Activated CD8-positive, alpha-beta memory T cell treated with anti-CD3 and anti-CD28 coated beads for 1 hour (primary cell): ENCODE results near the gene RASIP1.
"Not testable (repeated sequence)": the region's sequence is repeated elsewhere in the genome, so short reads cannot be mapped to it uniquely, and the experiment has no call there.

Source experiments
- DNase-seq, 2 donors: peaks; one replicate each; pipeline ENCODE4 v3.0.0-alpha.2; 2020; ENCODE audit warnings: low read depth in 1 of 2; ENCODE audit errors: extremely low read depth in 1 of 2

RASIP1 gene

DNA sequence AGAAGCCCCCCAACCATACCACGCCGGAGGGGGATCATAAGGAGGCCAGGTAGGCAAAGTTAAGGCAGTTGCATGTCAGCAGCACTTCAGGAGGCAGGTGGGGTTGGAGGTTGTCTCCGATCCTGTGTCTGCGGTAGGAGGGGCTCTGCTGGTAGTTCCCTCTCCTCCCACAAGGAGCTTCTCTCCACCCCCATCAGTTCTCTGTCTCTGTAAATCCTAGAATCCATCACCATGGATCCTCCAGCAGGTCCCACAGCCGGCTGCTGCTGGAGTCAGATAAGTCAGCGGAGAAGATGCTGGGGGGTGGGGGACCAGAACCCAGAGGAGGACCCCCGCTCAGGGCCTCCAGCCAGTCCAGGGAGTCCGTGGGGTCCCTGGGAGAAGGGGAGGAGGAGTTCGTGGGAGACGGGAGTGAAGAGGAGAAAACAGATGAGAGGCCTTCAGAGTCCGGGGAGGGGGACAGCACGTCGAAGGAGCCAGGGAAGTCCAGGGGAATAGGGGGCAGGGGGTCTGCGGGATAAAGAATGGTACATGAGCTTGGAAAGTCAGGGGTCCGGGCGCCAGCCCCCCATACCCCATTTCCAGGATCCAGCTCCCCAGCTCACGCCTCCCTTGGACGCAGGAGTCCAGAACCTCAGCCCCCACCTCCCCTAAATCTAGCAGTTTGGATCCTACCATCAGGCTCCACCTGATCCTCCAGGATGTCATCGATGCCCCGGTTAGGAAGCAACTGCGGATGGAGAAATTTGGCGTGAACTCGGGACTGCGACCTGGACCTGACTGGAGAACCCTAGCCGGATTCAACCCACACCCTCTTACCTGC, 27.2 kb downstream of the RASIP1 start:
- DNase-seq: no peak

DNA sequence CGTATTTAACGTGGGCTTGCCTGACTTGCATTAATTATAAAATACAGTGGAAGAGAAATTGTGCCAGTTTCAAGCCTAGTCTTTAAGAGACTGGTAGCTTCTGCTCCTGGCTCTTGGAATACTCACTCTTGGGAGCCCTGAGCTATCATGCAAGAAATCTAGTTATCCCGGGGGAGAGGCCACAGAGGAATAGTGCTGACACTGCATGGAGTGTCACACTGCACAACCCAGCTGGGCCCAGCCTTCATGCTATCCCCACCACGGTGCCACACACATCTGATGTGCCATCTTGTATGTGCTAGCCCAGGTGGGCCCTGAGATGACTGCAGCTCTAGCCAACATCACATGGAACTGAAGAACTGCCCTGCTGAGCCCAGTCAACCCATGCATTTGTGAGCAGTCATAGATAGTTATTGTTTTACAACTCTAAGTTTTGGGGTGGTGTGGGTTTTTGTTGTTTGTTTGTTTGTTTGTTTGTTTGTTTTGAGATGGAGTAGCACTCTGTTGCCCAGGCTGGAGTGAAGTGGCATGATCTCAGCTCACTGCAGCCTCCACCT, 29.2 kb downstream of the RASIP1 start:
- DNase-seq: no peak

DNA sequence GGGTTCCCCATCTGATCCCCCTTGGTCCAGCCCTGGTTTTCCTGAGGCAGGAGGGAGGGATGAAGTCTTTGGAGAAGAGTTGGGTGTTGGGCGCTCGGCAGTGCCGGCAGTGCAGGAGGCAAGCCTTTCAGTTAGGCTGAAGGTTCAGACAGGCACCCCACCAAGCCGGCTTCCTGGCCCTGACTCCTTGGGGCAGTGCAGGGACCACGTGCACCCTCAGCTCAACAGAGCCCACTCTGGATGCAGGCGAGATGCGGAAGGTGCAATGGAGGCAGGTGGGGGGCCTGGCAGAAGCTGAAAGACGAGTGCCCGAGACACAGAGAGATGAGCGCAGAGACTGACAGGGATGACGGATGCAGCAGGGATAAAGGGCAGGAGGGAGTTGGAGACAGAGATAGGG, 31.9 kb downstream of the RASIP1 start:
- DNase-seq: no peak

DNA sequence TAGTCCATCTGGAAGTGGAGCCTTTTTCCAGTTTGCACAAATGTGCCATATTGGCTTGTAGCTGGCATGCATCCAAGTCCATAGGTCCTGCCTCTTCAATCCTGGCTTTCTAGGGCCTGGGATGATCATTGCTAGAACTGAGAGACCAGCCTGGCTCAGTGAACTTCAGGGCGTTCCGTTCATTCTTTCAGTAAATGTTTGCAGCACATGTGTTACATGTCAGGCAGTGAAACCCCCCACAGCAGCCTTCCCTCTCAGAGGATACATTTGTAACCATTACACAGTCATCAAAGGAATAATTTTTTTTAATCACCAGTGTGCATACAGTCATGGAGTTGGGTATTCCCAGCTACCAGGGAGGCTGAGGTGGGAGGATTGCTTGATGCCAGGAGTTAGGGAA, 35.0 kb downstream of the RASIP1 start:
- no peak for DNase-seq

DNA sequence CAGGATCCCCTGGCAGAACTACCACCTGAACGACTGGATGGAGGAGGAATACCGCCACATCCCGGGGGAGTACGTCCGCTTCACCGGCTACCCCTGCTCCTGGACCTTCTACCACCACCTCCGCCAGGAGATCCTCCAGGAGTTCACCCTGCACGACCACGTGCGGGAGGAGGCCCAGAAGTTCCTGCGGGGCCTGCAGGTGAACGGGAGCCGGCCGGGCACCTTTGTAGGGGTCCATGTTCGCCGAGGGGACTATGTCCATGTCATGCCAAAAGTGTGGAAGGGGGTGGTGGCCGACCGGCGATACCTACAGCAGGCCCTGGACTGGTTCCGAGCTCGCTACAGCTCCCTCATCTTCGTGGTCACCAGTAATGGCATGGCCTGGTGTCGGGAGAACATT, 37.1 kb downstream of the RASIP1 start:
- no peak for DNase-seq

DNA sequence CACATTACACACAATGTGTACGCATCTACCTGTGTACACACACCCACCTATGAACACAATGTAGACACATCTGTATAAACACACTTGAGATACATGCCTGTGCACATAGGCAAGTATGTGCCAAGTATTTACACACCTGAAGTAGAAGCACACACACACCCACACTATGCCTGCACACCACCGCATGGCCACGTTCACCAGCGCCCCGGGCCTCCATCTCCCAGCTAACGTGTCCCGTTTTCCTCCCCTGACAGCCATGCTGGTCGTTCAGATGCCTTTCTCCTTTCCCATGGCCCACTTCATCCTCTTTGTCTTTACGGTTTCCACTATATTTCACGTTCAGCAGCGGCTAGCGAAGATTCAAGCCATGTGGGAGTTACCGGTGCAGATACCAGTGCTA, 37.7 kb downstream of the RASIP1 start:
- DNase-seq: no peak

DNA sequence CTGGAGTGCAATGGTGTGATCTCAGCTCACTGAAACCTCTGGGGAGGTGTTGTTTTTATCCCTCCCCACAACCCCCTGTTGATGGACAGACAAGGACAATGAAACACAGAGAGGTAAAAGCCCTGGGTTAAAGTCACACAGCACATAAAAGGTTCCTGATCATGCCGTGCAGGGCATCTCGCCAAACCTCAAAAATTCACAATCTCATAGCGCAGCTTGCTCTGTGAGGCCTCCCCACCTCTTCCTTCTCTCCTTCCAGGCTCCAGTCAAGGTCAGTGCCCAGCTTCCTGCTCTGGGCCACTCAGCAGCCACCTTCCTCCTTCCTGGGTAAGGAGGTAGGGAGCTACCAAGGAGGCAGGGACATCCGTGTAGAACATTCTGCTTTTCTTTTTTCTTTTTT, 42.4 kb downstream of the RASIP1 start:
- no peak for DNase-seq

DNA sequence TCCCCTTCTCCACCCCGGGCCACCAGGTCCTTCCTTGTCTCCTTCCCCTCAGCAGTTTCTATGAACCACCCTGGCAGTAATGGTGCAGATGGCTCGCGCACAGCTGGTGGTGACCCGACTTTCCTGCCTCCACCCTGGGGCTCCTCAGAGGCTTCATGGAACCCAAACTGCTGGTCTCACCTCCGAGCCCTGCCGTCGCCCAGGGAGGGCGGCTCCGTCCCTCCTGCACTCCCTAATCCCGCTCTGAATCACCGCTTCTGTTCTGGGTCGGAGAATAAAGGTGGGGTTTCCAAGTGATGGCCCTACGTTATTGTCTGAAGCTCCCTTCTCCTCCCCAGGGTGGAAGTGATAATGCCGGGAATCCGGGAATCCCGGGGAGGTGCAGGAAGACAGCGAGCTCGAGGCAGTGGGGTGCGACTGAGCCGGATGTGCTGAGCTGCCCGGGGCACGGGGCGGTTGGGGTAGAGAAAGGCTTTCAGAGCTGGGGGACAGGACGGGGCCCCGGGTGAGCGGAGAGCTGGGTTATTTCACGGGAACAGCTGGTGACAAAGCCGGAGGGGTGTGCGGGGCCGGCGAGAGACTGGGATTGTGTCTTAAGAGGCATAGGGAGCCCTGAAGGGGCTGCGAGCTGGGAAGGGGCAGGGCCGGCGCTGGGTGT, 43.9 kb downstream of the RASIP1 start:
- DNase-seq: no peak

DNA sequence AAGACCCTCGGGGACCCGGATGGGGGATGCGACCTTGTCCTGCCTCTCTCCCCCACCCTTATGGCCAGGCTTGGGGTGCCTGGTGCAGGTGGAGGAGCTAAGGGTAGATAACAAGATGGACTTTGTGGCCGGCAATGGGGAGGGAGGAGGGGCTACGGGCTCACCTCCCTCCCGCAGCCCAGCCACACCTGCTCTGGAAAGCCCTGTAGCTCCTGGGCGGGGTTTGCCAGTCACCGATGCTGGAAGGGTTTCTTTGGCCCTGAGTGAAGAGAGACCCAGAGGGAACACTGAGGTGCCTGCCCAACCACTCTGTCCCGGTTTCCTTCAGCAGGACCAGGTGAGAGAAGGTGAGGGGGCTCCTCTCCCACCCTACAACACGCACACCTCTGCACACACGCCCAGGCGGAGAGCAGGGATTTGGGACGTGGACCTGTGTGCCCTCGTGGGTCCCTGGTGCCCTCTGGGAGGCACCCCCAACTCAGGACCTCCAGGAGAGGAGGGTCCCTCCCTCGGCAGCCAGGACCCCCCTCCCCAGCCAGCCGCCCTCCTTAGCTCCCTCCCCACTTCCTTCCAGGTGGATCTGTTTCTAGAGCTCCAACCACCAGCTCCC, 44.6 kb downstream of the RASIP1 start, which contains the start of gene FUT2:
Gene FUT2 (plus strand): TSS at position 229 of the 610 bp plus-strand sequence. CDS start 6,986 bp downstream, outside the sequence.
- no peak for DNase-seq

DNA sequence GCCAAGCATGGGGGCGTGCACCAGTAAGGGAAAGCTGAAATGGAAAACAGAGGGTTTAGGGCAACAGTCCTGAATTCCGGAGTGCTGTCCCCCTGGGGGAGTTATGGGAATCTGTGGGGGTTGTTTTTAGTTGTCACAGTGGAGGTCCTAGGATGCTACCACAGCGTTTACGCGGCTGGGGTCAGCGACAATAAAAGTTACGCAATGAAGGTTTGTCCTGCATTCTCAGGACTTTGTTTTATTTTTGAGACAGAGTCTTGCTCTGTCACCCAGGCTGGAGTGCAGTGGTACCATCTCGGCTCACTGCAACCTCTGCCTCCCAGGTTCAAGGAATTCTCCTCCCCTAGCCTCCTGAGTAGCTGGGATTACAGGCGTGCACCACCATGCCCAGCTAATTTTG, 46.8 kb downstream of the RASIP1 start:
- not testable (repeated sequence) for DNase-seq

DNA sequence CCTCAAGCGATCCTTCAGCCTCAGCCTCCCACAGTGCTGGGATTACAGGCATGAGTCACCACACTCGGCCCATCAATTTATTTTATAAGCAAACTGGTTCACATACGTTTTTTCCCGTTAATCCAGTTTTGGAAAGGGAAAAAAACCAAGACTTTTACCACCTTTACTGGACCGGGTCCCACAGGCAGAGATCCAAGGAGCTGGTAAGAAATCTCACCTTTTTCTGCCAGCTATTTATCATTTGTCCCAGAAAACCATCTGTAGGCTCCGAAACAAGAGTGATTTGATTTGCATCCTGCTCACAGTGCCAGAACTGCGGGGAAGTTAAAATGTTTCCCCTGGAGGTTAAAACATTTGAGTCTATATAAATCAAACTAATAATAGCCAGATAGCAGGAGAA, 51.0 kb downstream of the RASIP1 start:
- DNase-seq: no peak

DNA sequence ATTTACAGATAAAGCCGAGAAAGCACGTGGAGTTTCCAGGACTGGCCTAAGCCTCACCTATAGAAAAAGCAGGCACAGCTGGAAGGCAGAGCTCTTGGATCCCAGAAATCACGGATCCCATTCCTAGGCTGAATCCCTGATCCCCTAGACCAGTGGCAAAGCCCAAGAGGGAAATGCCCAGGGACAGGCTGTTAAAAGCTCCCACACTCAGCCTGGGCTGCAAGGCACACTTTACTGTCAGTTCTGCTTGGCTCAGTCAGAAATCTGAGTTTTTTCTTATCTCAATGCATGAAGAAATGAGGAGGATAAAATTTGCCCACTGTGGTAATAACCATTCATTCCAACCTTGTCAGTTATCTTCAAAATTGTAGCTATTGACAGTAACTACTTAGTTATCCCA, 52.6 kb downstream of the RASIP1 start:
- DNase-seq: no peak

DNA sequence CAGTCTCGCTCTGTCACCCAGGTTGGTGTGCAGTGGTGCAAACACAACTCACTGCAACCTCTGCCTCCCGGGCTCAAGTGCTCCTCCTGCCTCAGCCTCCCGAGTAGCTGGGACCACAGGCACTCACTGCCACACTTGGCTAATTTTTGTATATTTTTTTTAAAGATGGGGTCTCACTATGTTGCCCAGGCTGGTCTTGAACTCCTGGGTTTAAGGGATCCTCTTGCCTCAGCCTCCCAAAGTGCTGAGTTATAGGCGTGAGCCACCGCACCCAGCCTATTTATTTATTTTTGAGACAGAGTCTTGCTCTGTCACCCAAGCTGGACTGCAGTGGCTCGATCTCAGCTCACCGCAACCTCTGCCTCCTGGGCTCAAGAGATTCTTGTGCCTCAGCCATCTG, 53.8 kb downstream of the RASIP1 start:
- DNase-seq: not testable (repeated sequence)

DNA sequence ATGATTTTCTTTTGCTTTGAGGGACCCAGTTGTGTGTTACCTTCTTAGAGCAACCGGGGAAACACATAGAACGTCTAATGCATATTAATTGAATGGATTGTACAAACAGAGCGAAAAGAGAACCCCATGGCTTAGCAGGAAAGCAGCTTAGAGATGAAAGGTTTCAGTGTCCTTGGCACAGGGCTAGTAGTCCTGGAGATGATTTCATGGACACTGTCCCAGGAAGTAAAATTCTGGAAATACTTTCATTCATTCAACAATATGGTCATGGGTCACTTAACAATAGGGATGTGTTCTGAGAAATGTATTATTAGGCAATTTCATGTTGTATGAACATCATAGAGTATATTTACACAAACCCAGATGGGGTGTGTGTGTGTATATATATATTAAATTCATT, 54.3 kb downstream of the RASIP1 start:
- DNase-seq: no peak

DNA sequence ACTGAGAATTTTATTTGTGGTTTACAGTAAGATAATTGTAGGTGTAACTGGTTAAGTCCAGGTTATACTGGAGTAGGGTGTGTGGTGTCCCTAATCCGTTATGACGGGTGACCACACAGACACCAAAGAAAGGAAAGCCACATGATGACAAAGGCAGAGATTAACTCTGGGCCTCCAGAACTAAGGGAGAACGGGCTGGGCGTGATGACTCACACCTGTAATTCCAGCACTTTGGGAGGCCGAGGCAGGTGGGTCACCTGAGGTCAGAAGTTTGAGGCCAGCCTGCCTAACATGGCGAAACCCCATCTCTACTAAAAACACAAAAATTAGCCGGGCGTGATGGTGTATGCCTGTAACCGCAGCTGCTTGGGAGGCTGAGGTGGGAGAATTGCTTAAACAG, 54.8 kb downstream of the RASIP1 start:
- DNase-seq: no peak

DNA sequence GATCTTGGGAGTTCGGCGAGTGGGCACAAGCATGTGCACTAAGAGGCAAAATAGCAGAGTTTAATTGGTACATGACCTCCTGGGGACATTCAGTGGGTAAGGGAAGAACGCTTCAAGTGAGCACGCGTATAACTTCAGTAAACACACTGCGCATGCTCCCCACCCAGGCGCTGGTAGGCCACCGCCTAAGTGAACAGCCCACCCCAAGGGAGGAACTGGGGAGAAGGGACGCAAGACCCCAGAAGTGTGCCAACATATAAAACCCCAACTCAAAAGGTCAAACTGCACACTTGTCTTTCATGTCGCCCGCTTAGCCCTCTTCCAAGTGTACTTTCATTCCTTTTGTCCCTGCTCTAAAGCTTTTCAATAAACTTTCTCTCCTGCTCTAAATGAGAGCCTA, 57.1 kb downstream of the RASIP1 start:
- DNase-seq: no peak

DNA sequence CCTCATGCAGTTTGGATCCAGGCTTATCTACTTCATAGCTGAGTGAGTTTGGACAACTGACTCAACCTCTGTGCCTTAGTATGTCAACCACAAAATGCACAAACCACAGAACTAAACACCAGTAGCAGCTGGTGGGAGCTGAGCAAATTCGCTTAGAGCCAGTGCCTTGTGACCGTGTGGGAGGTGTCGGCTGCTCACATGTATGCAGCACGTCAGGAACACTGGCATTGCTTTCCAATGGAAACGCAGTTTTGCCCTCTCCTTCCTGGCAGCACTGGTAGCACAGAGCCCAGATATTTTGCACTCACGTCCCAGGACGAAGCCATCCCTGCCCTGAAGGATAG, 59.3 kb downstream of the RASIP1 start:
- DNase-seq: no peak

DNA sequence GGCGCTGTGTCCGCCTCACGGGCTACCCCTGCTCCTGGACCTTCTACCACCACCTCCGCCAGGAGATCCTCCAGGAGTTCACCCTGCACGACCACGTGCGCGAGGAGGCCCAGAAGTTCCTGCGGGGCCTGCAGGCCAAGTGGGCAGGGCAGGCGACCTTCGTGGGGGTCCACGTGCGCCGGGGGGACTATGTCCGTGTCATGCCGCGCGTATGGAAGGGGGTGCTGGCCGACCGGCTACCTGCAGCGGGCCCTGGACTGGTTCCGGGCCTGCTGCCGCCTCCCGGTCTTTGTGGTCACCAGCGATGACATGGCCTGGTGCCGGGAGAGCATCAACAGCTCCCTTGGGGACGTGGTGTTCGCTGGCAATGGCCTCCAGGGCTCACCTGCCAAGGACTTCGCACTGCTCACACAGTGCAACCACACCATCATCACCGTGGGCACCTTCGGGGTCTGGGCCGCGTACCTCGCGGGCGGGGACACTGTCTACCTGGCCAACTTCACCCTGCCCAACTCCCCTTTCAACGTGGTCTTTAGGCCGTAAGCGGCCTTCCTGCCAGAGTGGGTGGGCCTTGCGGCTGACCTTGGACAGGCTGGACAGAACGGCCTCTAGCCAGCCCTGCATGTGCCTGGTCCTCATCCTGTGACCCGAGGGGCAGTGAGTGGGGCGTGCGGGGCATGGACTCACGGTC, 59.8 kb downstream of the RASIP1 start:
- DNase-seq: no peak

DNA sequence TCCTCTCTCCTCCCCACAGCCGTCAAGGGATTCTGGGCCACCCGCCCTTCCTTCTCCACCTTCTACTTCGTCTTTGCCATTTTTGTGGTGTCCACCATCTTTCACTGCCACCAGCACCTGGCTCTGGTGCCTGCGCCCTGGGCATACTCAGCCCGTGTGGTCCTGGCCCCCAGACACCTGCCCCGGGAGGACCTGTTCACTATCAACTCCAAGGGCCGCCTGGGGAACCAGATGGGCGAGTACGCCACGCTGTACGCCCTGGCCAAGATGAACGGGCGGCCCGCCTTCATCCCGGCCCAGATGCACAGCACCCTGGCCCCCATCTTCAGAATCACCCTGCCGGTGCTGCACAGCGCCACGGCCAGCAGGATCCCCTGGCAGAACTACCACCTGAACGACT, 60.4 kb downstream of the RASIP1 start:
- not testable (repeated sequence) for DNase-seq

DNA sequence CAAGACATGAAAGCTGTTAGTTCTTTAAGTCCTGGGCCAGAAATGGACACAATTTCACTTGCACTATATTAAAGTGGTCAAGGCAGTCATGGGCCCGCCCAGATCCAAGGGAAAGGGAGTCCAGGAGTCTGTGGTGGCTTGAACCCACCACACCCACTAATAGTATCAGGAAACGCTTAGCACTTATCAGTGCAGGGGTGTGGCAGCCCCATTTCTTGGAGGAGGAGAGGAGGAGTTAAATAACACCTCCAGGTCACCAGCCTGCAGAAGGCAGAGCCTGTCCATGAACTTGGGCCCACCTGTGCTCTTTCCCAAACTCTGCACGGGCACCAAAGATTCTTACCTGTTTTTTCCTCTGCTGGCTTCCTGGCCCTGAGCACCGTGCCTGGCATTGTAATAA, 62.2 kb downstream of the RASIP1 start:
- no peak for DNase-seq

DNA sequence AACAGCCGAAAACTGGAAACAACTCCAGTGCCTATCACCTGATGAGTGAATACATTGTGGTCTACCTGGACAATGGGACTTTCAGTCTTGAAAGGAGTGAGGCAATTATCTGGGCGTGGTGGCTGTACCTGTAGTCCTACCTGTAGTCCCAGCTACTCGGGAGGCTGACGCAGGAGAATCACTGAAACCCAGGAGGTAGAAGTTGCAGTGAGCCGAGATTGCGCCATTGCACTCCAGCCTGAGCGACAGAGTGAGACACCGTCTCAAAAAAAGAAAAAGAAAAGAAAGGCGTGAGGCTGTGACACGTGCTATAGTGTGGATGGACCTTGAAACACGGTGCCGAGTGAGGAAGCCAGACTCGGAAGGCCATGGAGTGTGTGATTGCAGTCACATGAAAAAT, 63.5 kb downstream of the RASIP1 start:
- no peak for DNase-seq
